Measurements from ENCODE around the gene BRSK2.

Gene BRSK2

DNA sequence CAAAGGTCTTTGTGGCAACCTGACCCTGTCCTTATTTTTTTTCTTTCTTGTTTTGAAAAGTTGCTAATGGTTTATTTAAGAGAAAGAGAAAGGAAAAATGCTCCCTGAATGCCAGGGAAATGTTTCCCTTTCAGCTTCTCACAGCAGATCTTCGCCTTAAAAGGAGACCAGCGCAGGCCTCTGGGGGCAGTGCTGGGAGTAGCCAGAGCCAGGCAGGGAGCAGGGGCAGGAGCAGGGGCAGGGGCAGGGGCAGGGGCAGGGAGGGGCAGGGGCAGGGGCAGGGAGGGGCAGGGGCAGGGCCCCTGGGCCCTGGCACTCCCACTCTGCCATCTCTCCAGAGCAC, 91.7 kb downstream of the BRSK2 start:
- Mint-ChIP-seq H3K27ac (no peak overlapping the region), H3K4me1 (peaks cover 25% of the 10 kb centered on the region), H3K27me3 (no peaks in the 10 kb centered on the region), H3K36me3 (peaks cover 37% of the 10 kb centered on the region), H3K4me3 (no peak overlapping the region), H3K9me3 (no peaks in the 10 kb centered on the region)
- no peak for ATAC-seq

DNA sequence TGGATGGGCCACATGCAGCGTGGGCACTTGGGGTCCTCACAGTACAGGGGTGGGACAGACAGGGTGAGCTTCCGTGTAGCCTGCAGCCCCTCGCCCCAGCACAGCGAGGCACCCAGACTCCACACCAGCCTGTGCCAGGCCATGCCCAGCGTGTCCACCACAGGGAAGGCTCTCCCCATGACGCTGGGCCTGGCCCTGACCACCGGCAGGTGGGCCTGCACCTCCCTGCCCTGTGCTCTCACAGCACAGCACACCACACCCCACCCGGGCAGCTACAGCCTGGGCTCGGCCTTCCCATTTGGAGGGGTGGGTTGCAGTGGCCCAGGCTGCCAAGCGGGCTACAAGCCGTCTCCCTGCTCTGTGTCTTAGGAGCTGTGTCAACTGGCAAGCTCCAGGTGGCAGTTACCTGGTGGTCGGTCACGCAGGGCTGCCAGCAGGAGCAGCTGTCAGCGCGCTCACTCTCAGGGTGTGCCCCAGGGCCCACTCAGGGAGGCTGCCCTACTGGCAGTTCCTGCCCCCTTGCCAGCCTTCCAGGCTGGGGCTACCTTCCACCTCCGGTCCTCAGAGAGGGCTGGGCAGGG, 92.2 kb downstream of the BRSK2 start:
- no peak overlapping the region for H3K4me3 Mint-ChIP-seq
- no peaks in the 10 kb centered on the region for H3K9me3 Mint-ChIP-seq
- ATAC-seq, result peak; percentile 34
- H3K4me1 Mint-ChIP-seq, result peaks cover 27% of the 10 kb centered on the region
- H3K27me3 Mint-ChIP-seq, result no peaks in the 10 kb centered on the region
- no peak overlapping the region for H3K27ac Mint-ChIP-seq
- peaks cover 34% of the 10 kb centered on the region for H3K36me3 Mint-ChIP-seq

DNA sequence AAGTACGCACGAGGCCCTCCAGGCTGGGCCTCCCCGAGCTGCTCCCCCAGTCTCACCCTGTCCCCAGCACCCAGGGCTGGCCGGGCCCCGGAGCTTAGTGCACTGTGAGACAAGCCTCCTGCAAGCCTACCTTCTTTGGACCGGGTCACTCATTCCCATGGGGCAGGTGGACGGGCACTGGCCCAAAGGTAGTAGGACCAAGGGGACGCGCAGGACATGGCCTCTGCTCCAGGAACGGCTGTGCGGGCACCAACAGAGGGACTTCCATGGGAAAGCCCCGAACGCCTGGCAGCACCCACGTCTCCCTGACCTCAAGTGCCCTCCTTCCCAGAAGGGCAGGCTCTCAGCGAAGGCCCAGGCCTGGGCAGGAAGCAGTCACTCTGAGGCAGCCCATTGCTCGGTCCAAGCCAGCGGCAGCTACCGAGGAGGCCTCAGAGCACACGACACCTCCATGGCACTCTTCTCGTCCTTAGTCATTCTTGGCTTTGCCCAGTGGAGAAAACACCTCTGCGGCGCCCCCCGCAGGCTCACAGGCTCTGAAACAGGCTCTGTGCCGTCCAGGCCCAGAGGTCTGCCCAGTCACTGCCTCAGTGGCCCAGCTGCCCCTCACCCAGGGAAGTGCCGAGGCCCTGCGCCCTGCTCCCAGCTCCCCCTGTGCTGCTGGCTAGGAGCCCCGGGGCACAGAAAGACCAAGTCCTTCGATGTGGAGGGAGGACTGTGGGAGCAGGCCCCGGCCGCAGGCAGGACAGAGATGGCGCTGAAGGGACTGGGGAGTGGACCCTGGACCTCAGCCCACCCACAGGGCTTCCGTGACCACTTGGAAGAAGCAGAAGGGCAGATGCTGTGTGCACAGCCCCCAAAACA, 93.1 kb downstream of the BRSK2 start:
- Mint-ChIP-seq H3K4me1 (peaks cover 33% of the 10 kb centered on the region), H3K9me3 (no peaks in the 10 kb centered on the region), H3K4me3 (no peak overlapping the region), H3K36me3 (peaks cover 25% of the 10 kb centered on the region), H3K27me3 (no peaks in the 10 kb centered on the region), H3K27ac (no peak overlapping the region)
- ATAC-seq, result no peak

DNA sequence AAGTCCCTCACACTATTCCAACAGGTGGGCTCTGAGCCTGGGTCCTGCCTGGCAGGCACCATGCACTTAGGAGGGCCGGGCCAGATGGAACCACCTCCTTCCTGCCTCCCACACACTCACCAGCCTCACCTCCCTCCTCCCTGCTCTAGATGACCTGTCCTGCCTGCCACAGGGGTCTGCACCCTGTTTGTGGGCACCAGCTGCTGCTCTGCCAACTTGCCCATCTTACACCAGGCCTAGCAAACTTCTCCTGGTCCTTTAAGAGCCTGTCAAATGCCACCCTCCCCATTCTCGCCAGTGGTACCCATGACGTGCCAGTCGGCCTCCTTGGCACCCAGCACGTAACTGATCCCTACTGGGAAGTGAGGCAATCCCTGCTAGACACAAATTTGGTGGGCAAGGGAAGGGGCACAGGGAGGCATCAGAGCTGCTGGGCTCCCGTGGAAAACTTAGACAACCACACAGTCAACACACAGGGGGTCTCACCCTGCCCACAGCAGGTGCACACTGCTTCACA, 93.8 kb downstream of the BRSK2 start:
- H3K27me3 Mint-ChIP-seq, result no peaks in the 10 kb centered on the region
- H3K9me3 Mint-ChIP-seq, result no peaks in the 10 kb centered on the region
- H3K4me3 Mint-ChIP-seq, result no peak overlapping the region
- no peak overlapping the region for H3K27ac Mint-ChIP-seq
- no peak for ATAC-seq
- peaks cover 18% of the 10 kb centered on the region for H3K36me3 Mint-ChIP-seq
- H3K4me1 Mint-ChIP-seq, result peaks cover 40% of the 10 kb centered on the region

DNA sequence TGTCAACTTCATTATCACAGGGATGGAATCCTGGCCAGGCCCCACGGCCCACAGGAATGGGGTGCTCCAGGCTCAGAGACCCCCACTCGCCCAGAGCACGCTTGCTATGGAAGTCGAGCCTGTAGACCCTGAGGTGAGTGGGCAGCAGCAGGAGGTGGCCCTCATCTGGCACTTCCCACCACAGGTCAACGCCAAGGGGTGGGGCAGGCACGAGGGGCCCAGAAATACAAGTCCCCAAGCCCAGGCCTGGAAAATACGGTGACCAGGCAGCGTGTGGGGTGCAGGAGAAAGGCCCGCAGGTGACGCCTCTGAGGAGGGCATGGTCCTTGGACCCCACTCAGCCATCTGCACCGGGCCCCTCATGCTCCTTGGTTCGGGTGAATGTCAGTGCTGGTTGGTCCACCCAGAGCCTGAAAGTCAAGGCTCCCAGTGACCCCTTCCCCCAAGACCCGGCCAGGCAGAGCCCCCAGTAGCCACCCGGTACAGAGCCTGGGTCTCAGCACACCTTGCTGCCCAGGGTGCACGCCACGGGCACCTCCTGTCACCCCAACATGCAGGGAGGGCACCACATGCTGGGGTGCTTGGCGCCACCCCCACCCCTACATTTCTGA, 94.4 kb downstream of the BRSK2 start:
- Mint-ChIP-seq H3K4me3 (no peak overlapping the region), H3K27ac (no peak overlapping the region)

DNA sequence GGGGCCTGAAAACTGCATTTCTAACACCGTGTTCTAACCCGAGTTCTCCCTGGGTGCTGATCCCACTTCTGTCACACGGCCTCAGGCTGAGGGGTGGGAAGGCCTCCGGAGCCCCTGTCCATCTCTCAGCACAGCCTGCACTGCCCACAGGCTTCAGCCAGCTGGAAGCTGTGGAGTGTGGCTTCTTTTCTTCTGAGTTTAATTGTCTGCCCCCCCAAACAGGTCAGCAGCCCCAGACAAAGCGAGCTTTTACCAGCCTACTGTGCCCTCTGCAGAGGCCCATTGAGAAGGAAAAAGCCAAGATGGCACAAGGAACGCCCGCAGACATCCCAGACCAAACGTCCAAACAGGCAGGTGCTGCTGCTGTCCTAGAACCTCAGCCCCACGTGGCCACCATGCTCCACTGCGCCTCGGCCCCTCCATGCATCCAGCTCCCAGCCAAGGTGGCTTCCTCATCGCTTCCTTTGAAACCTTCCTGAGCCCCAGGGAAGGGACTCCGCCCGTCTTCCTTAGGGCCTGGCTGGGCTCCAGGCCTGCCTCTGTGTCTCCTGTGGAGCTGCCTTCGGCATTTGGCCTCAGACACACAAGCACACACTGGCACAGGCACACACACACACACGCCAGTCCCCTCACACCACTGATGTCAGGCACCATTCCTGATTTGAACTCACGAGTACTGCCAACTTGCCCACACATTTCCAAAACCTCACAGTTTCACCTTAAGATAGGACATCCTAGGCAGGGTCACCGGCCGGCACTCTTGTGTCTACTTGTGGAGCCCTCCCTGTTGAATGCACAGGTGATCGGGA, 95.2 kb downstream of the BRSK2 start:
- peak overlapping the region; percentile 6 for H3K27ac Mint-ChIP-seq
- no peaks in the 10 kb centered on the region for H3K27me3 Mint-ChIP-seq
- peaks cover 5% of the 10 kb centered on the region for H3K36me3 Mint-ChIP-seq
- H3K4me1 Mint-ChIP-seq, result peaks cover 51% of the 10 kb centered on the region
- no peak overlapping the region for H3K4me3 Mint-ChIP-seq
- no peak for ATAC-seq
- H3K9me3 Mint-ChIP-seq, result no peaks in the 10 kb centered on the region

More for the DNA sequence above, 94.4 kb downstream of the BRSK2 start:
- Mint-ChIP-seq H3K9me3 (no peaks in the 10 kb centered on the region), H3K36me3 (peaks cover 11% of the 10 kb centered on the region), H3K27me3 (no peaks in the 10 kb centered on the region), H3K4me1 (peaks cover 45% of the 10 kb centered on the region)
- ATAC-seq, result no peak

DNA sequence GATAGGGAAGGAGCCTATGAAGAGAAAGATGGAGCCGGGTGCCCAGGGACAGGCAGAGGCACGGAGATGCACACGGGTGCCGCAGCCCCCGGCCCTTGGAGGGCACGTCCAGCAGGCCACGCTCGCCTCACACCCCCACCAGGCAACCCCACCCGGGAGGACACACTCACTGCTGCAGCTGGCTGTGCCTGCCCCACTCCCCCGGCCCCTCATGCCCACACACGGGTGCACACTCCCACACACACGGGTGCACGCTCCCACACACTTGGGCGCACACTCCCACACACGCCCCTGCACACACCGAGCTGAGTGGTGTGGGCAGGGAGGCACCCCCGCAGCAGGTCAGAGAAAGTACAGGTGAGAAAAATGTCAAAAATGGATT, 95.8 kb downstream of the BRSK2 start:
- ATAC-seq, result peak; percentile 42
- Mint-ChIP-seq H3K4me1 (peaks cover 51% of the 10 kb centered on the region), H3K27ac (peak overlapping the region; percentile 6), H3K9me3 (no peaks in the 10 kb centered on the region), H3K27me3 (no peaks in the 10 kb centered on the region), H3K36me3 (no peaks in the 10 kb centered on the region), H3K4me3 (no peak overlapping the region)

DNA sequence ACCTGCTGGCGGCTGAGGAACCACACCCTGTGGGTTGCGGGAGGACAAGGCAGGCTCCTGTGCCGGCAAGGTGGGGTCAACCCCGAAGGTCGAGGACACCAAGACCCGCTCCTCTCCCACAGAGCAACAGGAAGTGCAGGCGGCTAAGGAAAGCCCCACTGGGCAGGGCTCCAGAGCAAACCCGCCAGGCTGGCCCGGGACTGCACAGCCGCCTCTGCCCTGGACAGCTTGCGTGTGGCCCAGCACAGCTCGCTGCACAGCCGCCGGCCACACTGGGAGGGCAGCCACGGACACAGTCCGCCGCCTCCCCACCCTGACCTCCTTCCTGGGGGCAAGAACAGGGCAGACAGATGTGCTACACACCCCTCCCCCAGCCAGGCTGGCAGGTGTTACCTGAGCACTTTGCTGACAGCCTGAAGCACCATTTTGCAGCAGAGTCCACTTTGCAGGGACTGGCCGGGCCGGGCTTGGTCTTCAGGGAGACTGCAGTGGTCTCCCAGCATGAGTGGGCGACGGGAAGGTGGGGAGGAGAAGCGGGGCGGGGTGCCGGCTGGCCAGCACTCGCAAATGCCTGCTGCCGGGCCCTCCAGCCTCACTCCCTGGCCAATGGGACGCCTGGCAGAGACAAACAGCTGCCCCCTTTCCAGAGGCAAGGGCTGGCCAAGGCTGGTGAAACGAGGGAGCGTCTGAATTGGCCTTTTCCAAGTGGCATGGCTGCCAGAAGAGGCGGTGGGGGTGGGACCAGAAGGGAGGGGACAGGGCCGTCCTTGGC, 96.5 kb downstream of the BRSK2 start, which contains the start of gene MOB2:
Gene MOB2 (minus strand): TSS at position 726 of the 772 bp plus-strand sequence. CDS start 223 bp downstream, at position 503.
- ATAC-seq, result peak; percentile 48
- H3K9me3 Mint-ChIP-seq, result no peaks in the 10 kb centered on the region
- no peaks in the 10 kb centered on the region for H3K36me3 Mint-ChIP-seq
- no peaks in the 10 kb centered on the region for H3K27me3 Mint-ChIP-seq
- H3K4me3 Mint-ChIP-seq, result peak within 1 kb of the TSS; percentile 20
- peaks cover 51% of the 10 kb centered on the region for H3K4me1 Mint-ChIP-seq
- peak within 1 kb of the TSS; percentile 78 for H3K27ac Mint-ChIP-seq

DNA sequence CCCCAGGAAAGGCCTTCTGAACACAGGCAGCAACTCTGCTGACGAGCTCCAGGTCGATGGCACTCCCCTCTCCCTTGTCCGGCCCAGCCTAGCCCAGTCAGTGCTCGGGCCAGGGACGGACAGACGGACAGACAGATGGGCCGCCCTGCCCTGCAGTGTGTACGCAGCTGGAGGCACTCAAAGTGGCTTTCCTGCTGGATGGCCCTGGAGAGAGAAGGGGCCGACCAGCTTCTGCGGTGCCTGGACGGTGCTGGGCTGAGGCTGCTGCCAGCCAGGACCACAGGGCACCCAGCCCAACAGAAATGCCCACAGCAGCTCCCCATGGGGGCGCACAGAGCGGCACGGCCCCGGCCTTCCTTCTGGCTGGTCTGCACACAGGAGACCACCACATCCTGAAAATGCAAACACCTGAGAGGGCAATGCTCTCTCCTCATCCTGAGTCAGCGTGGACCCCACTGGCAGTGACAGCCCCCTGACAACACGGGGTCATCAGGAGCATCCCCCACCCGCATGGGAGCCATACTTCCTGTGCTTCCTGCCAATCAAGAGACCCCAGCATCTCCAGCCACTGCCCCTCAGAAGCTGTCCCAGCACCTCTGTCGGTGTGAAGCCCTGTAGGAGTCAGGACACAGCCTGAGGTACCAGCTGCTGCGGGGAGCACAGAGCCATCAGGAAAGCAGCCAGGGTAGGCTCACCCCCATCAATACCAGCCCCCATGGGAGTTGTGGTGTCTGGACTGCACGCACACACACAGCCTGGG, 97.5 kb downstream of the BRSK2 start:
- Mint-ChIP-seq H3K27me3 (no peaks in the 10 kb centered on the region), H3K4me1 (peaks cover 51% of the 10 kb centered on the region), H3K9me3 (no peaks in the 10 kb centered on the region), H3K4me3 (no peak overlapping the region), H3K36me3 (no peaks in the 10 kb centered on the region), H3K27ac (peak overlapping the region; percentile 78)
- ATAC-seq, result no peak

DNA sequence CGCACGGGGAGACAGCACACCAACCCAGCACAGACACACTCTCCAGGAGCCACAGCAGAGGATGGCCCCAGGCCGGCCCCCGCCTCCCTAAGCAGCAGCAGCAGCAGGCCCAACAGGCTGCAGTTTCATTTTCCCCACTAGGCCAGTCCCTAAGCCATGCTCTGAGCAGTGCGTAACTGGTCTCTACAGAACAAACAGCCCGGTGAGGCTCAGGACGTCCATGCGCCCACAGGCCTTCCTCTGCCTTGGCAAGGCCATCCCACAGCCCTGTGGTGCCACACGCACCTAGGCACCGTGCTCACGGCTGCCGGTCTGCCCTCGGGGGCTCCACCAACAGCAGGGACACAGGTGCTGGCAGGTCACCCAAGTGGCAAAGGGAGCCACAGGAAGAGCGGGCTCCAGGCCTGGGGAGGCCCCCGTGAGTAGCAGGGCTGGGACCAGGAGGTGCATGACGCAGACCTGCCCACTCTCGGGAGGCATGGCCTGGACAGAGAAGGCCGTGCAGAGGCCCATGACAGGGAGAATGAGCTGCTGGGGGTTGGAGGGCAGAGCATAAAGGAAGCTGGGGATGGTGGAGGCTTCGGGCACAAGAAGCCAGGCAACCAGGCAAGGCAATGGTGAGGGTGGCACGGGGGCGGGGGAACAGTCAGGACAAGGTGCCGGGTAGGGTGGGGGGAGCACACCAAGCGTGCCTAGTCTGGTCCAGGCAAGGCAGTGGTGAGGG, 98.3 kb downstream of the BRSK2 start:
- no peaks in the 10 kb centered on the region for H3K36me3 Mint-ChIP-seq
- H3K27ac Mint-ChIP-seq, result peak overlapping the region; percentile 78
- H3K27me3 Mint-ChIP-seq, result no peaks in the 10 kb centered on the region
- no peak overlapping the region for H3K4me3 Mint-ChIP-seq
- peak; percentile 66 for ATAC-seq
- H3K9me3 Mint-ChIP-seq, result no peaks in the 10 kb centered on the region
- H3K4me1 Mint-ChIP-seq, result peaks cover 55% of the 10 kb centered on the region

DNA sequence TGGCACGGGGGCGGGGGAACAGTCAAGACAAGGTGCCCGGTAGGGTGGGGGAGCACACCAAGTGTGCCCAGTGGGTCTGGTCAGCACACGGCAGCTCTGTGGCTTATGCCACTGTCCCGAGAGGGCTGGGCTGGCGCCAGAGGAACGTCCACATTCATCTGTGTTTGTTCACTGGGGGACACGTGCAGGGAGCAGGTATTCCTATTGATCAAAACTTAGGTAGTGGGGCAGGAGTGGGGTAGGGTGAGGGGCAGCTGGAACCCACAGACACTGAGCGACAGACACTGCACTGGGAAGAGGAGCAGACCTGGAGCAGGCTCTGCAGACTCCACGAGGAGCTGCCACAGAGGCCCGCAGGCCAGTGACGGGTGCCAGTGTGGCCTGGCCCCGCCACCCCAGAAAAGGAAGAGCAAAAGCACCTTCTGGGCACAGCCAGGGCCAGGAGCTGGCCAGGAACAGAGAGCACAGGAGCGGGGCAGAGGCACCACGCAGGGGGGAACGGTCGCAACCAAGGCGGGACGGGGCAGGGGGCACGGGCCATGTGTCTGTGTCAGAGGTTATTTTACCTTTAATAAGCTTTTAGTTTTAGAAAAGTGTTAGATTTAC, 98.9 kb downstream of the BRSK2 start:
- Mint-ChIP-seq H3K27ac (peak overlapping the region; percentile 78), H3K27me3 (no peaks in the 10 kb centered on the region), H3K4me1 (peaks cover 58% of the 10 kb centered on the region), H3K9me3 (peaks cover 1% of the 10 kb centered on the region), H3K36me3 (peaks cover 2% of the 10 kb centered on the region), H3K4me3 (no peak overlapping the region)
- no peak for ATAC-seq

DNA sequence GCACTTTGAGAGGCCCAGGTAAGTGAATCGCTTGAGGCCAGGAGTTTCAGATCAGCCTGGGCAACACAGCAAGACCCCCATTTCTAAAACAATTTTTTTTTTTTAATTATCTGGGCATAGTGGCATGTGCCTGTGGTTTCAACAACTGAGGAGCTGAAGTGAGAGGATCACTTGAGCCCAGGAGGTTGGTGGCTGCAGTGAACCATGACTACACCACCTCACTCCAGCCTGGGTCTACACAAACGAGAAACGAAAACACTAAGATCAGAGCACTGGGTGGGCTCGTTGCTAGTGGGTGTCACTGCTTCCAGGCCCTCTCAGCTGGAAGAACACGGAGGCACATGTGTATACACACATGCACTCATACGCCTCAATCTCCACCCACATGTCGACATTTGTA, 100.9 kb downstream of the BRSK2 start:
- no peak for ATAC-seq
- Mint-ChIP-seq H3K36me3 (peaks cover 7% of the 10 kb centered on the region), H3K9me3 (peaks cover 4% of the 10 kb centered on the region), H3K4me1 (peaks cover 59% of the 10 kb centered on the region), H3K27ac (no peak overlapping the region), H3K4me3 (no peak overlapping the region), H3K27me3 (no peaks in the 10 kb centered on the region)

DNA sequence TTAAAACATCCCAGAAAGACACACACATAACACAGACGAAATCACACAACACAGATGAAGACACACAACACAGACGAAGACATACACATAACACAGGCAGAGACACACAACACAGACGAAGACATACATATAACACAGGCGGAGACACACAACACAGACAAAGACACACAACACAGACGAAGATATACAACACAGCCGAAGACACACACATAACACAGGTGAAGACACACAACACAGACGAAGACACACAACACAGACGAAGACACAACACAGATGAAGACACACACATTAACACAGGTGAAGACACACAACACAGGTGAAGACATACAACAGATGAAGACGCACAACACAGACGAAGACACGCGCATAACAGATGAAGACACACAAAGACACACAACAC, 101.6 kb downstream of the BRSK2 start:
- no peak overlapping the region for H3K27ac Mint-ChIP-seq
- peaks cover 14% of the 10 kb centered on the region for H3K36me3 Mint-ChIP-seq
- no peak overlapping the region for H3K4me3 Mint-ChIP-seq
- no peaks in the 10 kb centered on the region for H3K27me3 Mint-ChIP-seq
- peaks cover 58% of the 10 kb centered on the region for H3K4me1 Mint-ChIP-seq
- no peak for ATAC-seq
- peaks cover 4% of the 10 kb centered on the region for H3K9me3 Mint-ChIP-seq
